PC-3 (cell line): ENCODE data around the gene CAMK1D.

Experiments
- CTCF ChIP-seq: fragments of 300-600 bp; sonication (generic); conservative IDR thresholded peaks from 2 replicates; pipeline ENCODE4 v1.5.1; 2017; ENCODE audit warnings: antibody characterized with exemption, low read depth, mild to moderate bottlenecking, low read length
- EZH2 ChIP-seq: fragments of 300-600 bp; sonication (generic); IDR thresholded peaks from one replicate; pipeline ENCODE4 v1.6.1; 2017; ENCODE audit warnings: antibody characterized with exemption, mild to moderate bottlenecking, low read length; ENCODE audit not compliant: unreplicated experiment
- EZH2phosphoT487 ChIP-seq: fragments of 300-600 bp; sonication (generic); IDR thresholded peaks from 2 replicates; pipeline ENCODE4 v1.6.1; 2018; ENCODE audit warnings: mild to moderate bottlenecking, antibody characterized with exemption, low read length, borderline replicate concordance

- TF ChIP-seq EZH2phosphoT487 = no peak
- no peak for TF ChIP-seq CTCF
- TF ChIP-seq EZH2 = no peak
These were observed 41.3 kb upstream of the CAMK1D start for GRCh38 chr10:12308057-12308456.
